ENCODE measurements around the gene VPS11.
A peak's percentile ranks its signal among the peaks of the same experiment; 100 is the strongest.
"Not testable (repeated sequence)": the region's sequence is repeated elsewhere in the genome, so short reads cannot be mapped to it uniquely, and the experiment has no call there.

Gene VPS11

GRCh38 chr11:119038884-119039283, 28.7 kb upstream of the VPS11 start:
- DNase-seq (ENCODE audit: low spot score): no peak

GRCh38 chr11:119039471-119039870, 28.1 kb upstream of the VPS11 start:
- DNase-seq (ENCODE audit: low spot score): not testable (repeated sequence)

GRCh38 chr11:119041821-119042514, 25.6 kb upstream of the VPS11 start:
- DNase-seq (ENCODE audit: low spot score): no peak

- DNase-seq (ENCODE audit: low spot score): no peak
Observed at GRCh38 chr11:119042927-119043326, 24.7 kb upstream of the VPS11 start.

- DNase-seq (ENCODE audit: low spot score): no peak
Observed at GRCh38 chr11:119044708-119045107, 22.9 kb upstream of the VPS11 start.

GRCh38 chr11:119046489-119046888, 21.1 kb upstream of the VPS11 start:
- DNase-seq (ENCODE audit: low spot score): no peak

- DNase-seq (ENCODE audit: low spot score): no peak
Observed at GRCh38 chr11:119047205-119047604, 20.4 kb upstream of the VPS11 start.

GRCh38 chr11:119048644-119049043, 19.0 kb upstream of the VPS11 start:
- no peak for DNase-seq (ENCODE audit: low spot score)

GRCh38 chr11:119049081-119049480, 18.5 kb upstream of the VPS11 start:
- DNase-seq (ENCODE audit: low spot score): no peak

- DNase-seq (ENCODE audit: low spot score): no peak
Observed at GRCh38 chr11:119051440-119052162, 16.0 kb upstream of the VPS11 start.

GRCh38 chr11:119052163-119052814, 15.3 kb upstream of the VPS11 start:
- no peak for DNase-seq (ENCODE audit: low spot score)

- no peak for DNase-seq (ENCODE audit: low spot score)
Observed at GRCh38 chr11:119054418-119054817, 13.2 kb upstream of the VPS11 start.

GRCh38 chr11:119055901-119056300, 11.7 kb upstream of the VPS11 start:
- peak; percentile 51 for DNase-seq (ENCODE audit: low spot score)

- no peak for DNase-seq (ENCODE audit: low spot score)
Observed at GRCh38 chr11:119056421-119056999, 11.1 kb upstream of the VPS11 start.

GRCh38 chr11:119057000-119057769, 10.4 kb upstream of the VPS11 start, which contains the start of gene HYOU1:
Gene HYOU1 (minus strand): TSS chr11:119057205. CDS start chr11:119056160, 1,045 bp downstream.
- DNase-seq (ENCODE audit: low spot score): peak; percentile 91

- DNase-seq (ENCODE audit: low spot score): not testable (repeated sequence)
Observed at GRCh38 chr11:119059128-119059527, 8.5 kb upstream of the VPS11 start.

- DNase-seq (ENCODE audit: low spot score): no peak
Observed at GRCh38 chr11:119061256-119061655, 6.4 kb upstream of the VPS11 start.

- no peak for DNase-seq (ENCODE audit: low spot score)
Observed at GRCh38 chr11:119062779-119063178, 4.8 kb upstream of the VPS11 start.

- peak; percentile 50 for DNase-seq (ENCODE audit: low spot score)
Observed at GRCh38 chr11:119065369-119065768, 2.2 kb upstream of the VPS11 start.

GRCh38 chr11:119077839-119078238, 10.2 kb downstream of the VPS11 start:
- no peak for DNase-seq (ENCODE audit: low spot score)

- DNase-seq (ENCODE audit: low spot score): no peak
Observed at GRCh38 chr11:119078675-119079420, 11.2 kb downstream of the VPS11 start.

All from pons (tissue), 1 donor.